Fibroblast of gingiva (primary cell): ENCODE measurements around the gene ARHGAP4.

Experiments used
- DNase-seq: peaks from one replicate; pipeline ENCODE4 v3.0.0-alpha.2; 2011; ENCODE audit warnings: low read depth

Gene ARHGAP4

DNA sequence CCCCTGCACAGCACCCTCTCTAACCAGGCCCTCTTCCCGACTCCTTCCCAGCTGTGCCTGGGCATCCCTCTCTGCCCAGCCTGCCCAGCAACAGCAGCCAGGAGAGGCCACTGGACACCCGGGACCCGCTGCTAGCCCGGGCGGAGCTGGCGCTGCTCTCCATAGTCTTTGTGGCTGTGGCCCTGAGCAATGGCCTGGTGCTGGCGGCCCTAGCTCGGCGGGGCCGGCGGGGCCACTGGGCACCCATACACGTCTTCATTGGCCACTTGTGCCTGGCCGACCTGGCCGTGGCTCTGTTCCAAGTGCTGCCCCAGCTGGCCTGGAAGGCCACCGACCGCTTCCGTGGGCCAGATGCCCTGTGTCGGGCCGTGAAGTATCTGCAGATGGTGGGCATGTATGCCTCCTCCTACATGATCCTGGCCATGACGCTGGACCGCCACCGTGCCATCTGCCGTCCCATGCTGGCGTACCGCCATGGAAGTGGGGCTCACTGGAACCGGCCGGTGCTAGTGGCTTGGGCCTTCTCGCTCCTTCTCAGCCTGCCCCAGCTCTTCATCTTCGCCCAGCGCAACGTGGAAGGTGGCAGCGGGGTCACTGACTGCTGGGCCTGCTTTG, 20.5 kb downstream of the ARHGAP4 start:
- no peak for DNase-seq

GRCh38 chrX:153903991-153904957, 21.8 kb downstream of the ARHGAP4 start, which contains the start of gene AVPR2:
Gene AVPR2 (plus strand): TSS chrX:153904673. CDS start chrX:153905146, 473 bp downstream.
- no peak for DNase-seq

DNA sequence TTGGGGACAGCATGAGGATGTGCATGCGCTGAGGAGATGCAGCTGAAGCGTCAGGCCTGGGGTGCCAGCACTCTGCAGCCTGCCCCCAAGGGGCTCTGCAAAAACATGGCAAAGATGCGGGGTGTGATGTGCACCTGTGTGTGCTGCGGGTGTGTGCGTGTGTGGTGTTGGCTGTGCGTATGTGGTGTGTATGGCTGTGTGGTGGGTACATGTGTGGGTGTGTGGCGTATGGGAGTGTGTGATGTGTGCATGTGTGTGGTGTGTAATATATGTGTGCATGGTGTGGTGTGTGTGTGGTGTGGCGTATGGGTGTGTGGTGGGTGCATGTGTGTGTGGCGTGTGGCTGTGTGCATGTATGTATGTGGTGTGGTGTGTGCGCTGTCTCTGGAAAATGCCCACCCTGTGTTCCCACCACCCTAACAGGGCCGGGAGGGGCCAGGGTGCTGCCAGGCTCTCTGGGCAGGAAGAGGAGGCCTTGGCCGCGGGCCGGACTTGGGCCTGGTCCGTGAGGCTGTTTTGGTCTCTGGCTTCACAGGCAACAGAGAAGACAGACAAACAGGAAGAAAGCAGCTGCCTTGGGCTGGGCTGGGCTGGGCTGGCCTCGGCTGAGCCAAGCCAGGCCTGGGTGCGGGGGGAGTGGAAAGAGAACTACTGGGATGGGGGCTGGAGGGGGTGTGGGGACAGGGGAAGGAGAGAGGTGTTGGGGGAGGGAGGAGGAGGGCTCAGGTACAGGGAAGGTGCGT, 22.7 kb downstream of the ARHGAP4 start:
- no peak for DNase-seq

DNA sequence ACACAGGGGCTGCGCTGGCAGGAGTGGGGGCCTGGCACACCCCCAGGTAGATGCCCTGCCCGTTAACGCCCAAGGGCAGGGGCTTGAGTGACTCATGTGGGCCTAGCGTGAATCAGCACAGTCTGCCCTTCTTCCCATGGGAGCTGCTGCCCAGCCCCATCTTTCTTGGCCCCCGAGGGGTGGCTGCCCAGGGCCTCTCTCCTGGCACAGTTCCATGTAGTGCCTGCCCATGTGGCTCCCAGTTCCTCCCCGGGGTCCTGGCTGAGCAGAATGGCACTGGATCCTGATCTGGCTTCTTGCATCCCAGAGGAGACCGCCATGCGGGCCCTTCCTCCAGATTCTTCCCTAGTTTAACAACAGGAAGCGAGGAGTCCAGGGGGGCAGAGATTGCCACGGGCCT, 23.7 kb downstream of the ARHGAP4 start:
- DNase-seq = no peak

DNA sequence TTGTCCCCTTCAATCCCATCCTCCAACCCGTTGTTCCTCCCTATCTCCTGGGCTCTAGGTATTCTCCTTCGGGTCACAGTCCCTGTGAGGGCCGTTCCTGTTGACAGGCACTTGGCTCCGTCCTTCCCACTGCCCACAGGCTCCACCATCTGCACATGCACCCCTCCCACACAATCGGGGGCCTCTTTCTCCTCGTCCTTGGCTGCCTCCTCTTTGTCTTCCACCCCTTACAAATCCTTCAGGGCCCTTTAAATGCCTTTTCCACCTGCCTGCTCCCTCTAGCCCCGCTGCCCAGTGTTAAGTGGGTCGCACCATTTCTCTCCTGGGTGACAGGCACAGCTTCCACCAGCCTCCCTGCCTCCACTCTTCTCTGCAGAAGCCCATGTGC, 24.3 kb downstream of the ARHGAP4 start:
- no peak for DNase-seq

DNA sequence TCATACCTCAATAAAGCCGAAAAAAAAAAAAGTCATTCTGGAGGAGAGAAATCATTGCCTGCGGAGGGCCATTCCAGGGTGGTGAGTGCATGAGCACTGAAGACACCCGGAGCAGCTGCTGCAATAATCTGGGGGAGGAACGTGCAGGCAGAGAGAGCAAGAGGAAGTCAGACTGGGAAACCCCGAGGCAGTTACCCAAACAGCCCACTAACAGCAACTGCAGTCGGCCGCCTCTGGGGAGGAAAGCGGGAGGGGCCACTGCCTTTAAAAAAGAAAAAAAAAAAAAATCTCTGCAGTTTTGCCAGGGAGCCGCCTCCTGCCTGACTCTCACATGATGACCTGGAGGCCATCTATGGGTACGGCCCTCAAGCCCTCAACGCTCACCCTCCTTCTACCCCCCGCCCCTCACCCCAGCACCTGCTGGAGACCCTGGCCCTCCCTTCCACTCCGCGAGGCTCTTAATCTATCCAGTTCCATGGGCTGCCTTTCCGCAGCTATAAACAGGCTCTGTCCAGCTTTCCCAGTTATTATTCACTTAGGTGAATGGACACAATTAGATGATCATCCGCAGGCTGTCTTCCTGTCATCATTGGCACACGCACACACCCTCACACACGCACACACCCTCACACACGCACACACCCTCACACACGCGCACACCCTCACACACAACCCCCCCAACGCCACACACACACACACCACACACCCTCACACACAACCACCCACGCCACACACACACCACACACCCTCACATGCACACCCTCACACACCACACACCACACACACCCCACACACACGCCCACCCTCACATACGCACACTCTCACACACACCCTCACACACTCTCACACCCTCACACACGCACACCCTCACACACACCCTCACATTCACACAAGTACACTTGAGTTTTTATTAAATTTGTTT, 25.0 kb downstream of the ARHGAP4 start:
- peak; percentile 74 for DNase-seq

DNA sequence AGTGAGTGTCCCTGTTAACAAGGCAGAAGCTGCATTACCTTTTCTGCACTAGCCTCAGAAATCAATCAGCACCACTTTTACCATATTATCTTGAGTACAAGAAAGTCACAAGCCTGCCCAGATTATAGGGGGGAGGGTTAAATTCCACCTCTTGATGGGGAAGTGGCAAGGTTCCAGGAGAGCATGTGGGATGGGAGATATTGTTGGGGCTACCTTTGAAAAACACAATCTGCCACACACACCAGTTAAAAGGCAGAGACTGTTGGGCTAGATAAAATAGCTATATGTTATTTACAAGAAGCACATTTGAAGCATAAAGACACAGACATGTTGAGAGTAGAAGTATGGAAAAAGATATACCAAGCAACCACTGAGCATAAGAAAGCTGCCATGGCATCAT, 28.2 kb downstream of the ARHGAP4 start:
- DNase-seq = no peak

DNA sequence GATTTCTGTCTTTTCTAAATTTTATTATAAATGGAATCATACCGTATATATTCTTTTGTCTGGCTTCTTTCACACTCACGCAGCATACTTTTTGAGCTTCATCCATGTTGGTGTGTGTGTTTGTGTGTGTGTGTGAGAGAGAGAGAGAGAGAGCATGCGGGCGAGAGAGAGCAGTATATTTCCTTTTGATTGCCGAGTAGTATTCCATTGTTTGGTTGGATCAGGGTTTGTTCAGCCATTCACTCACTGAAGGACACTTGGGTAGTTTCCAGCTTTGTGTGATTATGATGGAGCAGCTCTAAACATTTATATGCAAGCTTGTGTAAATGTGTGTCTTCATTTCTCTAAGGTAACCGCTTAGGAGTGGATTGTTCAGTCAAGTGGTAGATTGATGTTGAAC, 36.9 kb downstream of the ARHGAP4 start:
- DNase-seq = no peak

DNA sequence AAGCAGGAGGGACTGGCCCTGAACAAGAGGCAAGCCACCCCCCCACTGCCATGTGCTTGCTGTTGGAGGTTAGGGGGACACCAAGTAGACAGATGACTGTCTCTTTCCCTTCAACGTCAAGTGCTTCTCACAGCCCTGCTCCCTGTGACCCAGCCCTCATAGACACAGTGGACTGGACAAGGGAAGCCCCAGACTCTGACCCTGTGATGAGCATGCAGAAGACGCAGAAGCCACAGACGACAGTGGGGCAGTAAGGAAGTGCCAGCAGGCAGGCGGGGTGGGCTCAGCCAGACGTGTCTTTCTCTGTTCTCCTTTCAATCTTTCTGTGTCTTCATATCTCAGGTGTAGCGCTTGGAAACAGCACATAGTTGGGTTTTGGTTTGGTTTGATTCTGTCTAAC, 37.7 kb downstream of the ARHGAP4 start:
- no peak for DNase-seq

DNA sequence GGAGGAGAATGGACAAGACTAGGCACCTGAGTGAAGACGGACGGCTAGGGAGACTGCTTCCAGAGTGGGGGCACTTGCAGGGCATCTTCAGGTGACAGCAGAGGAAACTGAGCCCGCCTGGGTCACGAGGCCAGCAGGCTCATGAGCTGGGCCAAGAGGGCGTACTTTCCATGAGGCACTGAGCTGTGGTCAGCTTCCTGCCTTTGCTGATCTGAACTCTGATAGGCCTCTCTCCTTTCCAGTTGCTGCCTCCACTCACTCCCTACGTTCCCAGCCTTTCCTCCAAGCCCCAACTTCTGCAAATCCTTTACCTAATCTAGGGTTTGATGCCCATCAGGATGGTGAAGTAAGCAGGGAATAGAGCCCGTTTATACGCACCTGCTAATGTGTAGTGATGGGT, 38.7 kb downstream of the ARHGAP4 start:
- DNase-seq = no peak

GRCh38 chrX:153886915-153887314, 39.1 kb downstream of the ARHGAP4 start:
- no peak for DNase-seq

GRCh38 chrX:153885968-153886903, 39.8 kb downstream of the ARHGAP4 start, which contains the start of gene L1CAM:
Gene L1CAM (minus strand): TSS chrX:153886173. CDS start chrX:153875836, 10,337 bp downstream.
- DNase-seq = no peak

- DNase-seq = no peak
Observed at GRCh38 chrX:153885208-153885787, 40.8 kb downstream of the ARHGAP4 start.

DNA sequence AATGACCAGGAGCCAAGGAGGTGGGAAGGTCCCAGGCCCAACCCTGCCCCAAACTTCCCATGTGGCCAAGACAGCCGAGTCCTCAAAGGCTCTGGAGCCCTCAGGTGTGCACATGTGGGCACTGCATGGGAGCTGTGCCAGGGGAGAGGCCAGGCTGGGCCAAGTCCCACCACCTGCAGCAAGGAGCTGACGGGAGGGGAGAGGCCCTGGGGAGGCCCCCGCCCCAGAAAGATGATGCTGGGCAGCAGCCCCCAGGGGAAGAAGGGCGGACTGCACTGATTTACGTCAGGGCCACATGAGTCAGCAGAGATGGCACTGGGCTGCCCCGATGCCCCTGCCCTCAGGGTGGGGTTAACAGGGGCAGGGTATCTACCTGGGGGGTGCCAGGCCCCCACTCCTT, 41.5 kb downstream of the ARHGAP4 start:
- no peak for DNase-seq

GRCh38 chrX:153884136-153884535, 41.9 kb downstream of the ARHGAP4 start:
- no peak for DNase-seq

DNA sequence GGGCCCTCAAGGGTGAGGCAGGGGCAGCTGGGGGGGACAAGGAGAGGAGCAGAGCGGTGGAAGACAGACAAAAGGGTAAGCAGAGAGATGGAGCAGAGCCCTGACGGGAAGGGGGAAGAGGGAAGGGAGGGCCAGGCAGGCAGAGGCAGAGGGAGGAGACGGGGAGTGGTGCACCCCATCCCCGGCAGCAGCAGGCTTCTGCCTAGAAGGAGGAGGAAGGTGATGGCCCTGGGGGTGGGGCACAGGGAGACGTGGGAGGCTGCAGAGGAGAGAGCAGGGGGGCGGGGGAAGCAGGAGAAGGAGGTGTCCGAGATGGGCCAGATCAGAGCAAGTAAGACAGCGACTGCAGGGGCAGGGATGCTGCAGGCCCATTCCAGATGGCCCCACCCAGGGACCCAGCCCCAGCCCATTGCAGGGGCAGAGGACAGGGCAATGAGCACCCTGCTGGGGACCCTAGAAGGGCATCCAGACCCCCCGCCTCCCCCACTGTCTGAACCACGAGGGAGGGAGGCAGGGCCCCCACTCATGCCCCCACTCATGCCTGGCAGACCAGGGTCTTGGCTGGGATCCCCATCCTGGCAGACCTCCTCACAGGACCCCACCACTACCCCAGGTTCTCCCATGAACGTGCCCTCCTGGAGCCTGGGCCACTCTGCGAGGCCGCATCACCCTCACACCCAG, 42.8 kb downstream of the ARHGAP4 start:
- DNase-seq = no peak

GRCh38 chrX:153882557-153882956, 43.5 kb downstream of the ARHGAP4 start:
- DNase-seq = no peak

GRCh38 chrX:153882086-153882498, 44.0 kb downstream of the ARHGAP4 start:
- DNase-seq = no peak

- no peak for DNase-seq
Observed at GRCh38 chrX:153881281-153881680, 44.8 kb downstream of the ARHGAP4 start.
